Activated CD4-positive, alpha-beta memory T cell treated with anti-CD3 and anti-CD28 coated beads for 36 hours (primary cell): Measurements from ENCODE around the gene HSD17B3. TPM values are rescaled to one million over a fixed set of nuclear protein-coding genes. Genes with fewer than 3 reads are reported as not detected.

ENCODE experiments used
- CTCF ChIA-PET: fragments of 350-600 bp; sonication (Branson Sonifier 250); formaldehyde crosslinking; loops from one replicate; lab custom pipeline; 2021; ENCODE audit warnings: antibody characterized with exemption, inconsistent platforms; lab: Charles Lee
- POLR2A ChIA-PET: fragments of 350-600 bp; sonication (Branson Sonifier 250); formaldehyde crosslinking; loops from one replicate; lab custom pipeline; 2021; ENCODE audit warnings: antibody characterized with exemption; lab: Charles Lee
- DNase-seq: peaks from one replicate; pipeline ENCODE4 v3.0.0-alpha.2; 2020
- H3K27ac Mint-ChIP-seq: one replicate; pipeline ENCODE4 v1.8.0; 2021; ENCODE audit warnings: mixed read lengths
- H3K27me3 Mint-ChIP-seq: one replicate; pipeline ENCODE4 v1.8.0; 2021; ENCODE audit warnings: mixed read lengths
- H3K36me3 Mint-ChIP-seq: one replicate; pipeline ENCODE4 v1.8.0; 2021; ENCODE audit warnings: mixed read lengths
- H3K4me1 Mint-ChIP-seq: one replicate; pipeline ENCODE4 v1.8.0; 2021; ENCODE audit warnings: low read depth, mixed read lengths
- H3K4me3 Mint-ChIP-seq: one replicate; pipeline ENCODE4 v1.8.0; 2021; ENCODE audit warnings: mild to moderate bottlenecking, mixed read lengths
- H3K9me3 Mint-ChIP-seq: one replicate; pipeline ENCODE4 v1.8.0; 2021; ENCODE audit warnings: mixed read lengths
- intact Hi-C: fragments of 100-400 bp; cut with micrococcal nuclease; formaldehyde crosslinking; loops from one replicate; pipeline ENCODE4 v1.15.1; 2023
- total RNA-seq, 2 experiments: library from RNA; stranded (reverse); gene quantifications; one replicate each; pipeline ENCODE4 v1.2.3, GENCODE V29; 2021

The HSD17B3 gene
- total RNA-seq, 2 experiments from 2014 or later, result not detected

GRCh38 chr9:96299823-96300222, 2.2 kb downstream of the HSD17B3 start:
- ChIA-PET CTCF (no interaction called here), POLR2A (no interaction called here)
- H3K4me1 Mint-ChIP-seq, result no peaks in the 10 kb centered on the region

GRCh38 chr9:96294159-96294545, 7.8 kb downstream of the HSD17B3 start:
- Mint-ChIP-seq H3K4me1 (no peaks in the 10 kb centered on the region), H3K4me3 (no peak overlapping the region), H3K36me3 (peaks cover 3% of the 10 kb centered on the region), H3K9me3 (peaks cover 4% of the 10 kb centered on the region), H3K27me3 (peaks cover 4% of the 10 kb centered on the region), H3K27ac (no peak overlapping the region)
- CTCF ChIA-PET, result no interaction called here
- no peak for DNase-seq
- intact Hi-C loops, result no loop called here
- POLR2A ChIA-PET, result no interaction called here

More at GRCh38 chr9:96299823-96300222, 2.2 kb downstream of the HSD17B3 start:
- Mint-ChIP-seq H3K4me3 (no peak overlapping the region), H3K9me3 (peaks cover 4% of the 10 kb centered on the region), H3K27ac (no peak overlapping the region), H3K27me3 (peaks cover 4% of the 10 kb centered on the region), H3K36me3 (peaks cover 3% of the 10 kb centered on the region)
- no peak for DNase-seq
- intact Hi-C loops, result no loop called here

- intact Hi-C loops, result no loop called here
- CTCF ChIA-PET, result interaction anchor here (0.6 to 1.1 kb wide), 3 partner anchors 9 to 24 kb away, joined by 3 to 4 read pairs (median 3); no protein-coding TSS in a partner anchor
- no peaks in the 10 kb centered on the region for H3K4me1 Mint-ChIP-seq
- H3K9me3 Mint-ChIP-seq, result peaks cover 4% of the 10 kb centered on the region
- DNase-seq, result no peak
- H3K4me3 Mint-ChIP-seq, result no peak overlapping the region
- H3K36me3 Mint-ChIP-seq, result peaks cover 3% of the 10 kb centered on the region
- peaks cover 4% of the 10 kb centered on the region for H3K27me3 Mint-ChIP-seq
- POLR2A ChIA-PET, result no interaction called here
- H3K27ac Mint-ChIP-seq, result no peak overlapping the region
Measured at GRCh38 chr9:96293498-96294158, 8.3 kb downstream of the HSD17B3 start.

GRCh38 chr9:96289392-96289791, 12.6 kb downstream of the HSD17B3 start:
- intact Hi-C loops, result no loop called here
- CTCF ChIA-PET, result interaction anchor here (0.7 kb wide), 1 partner anchor 1608 kb away, joined by 3 read pairs; no protein-coding TSS in a partner anchor
- H3K4me1 Mint-ChIP-seq, result no peaks in the 10 kb centered on the region
- H3K4me3 Mint-ChIP-seq, result no peak overlapping the region
- H3K9me3 Mint-ChIP-seq, result no peaks in the 10 kb centered on the region
- DNase-seq, result no peak
- no peaks in the 10 kb centered on the region for H3K27me3 Mint-ChIP-seq
- no peaks in the 10 kb centered on the region for H3K36me3 Mint-ChIP-seq
- POLR2A ChIA-PET, result no interaction called here
- no peak overlapping the region for H3K27ac Mint-ChIP-seq

DNA sequence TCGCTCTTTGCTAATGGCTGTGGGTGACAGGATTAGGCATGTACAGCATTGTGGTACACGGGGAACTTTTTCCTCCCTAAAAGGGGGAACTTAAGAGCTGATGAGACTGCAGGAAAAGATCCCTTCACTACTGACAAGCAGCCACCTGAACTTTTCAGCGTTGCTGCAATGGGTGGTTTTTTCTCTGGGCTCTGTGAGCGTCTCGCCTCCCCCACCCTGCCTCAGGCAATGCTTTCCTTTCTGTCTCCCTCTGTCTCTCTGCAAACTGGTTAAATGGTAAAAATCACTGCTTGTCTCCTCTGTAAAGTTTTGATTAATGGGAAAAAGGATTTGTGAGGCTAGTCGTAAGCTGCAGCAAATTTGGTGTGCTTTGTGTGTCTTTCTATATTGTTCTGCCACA, 20.3 kb downstream of the HSD17B3 start:
- CTCF ChIA-PET, result no interaction called here
- no peak for DNase-seq
- intact Hi-C loops, result no loop called here
- POLR2A ChIA-PET, result no interaction called here
- Mint-ChIP-seq H3K27me3 (no peaks in the 10 kb centered on the region), H3K4me3 (no peak overlapping the region), H3K4me1 (no peaks in the 10 kb centered on the region), H3K36me3 (peaks cover 2% of the 10 kb centered on the region), H3K9me3 (no peaks in the 10 kb centered on the region), H3K27ac (no peak overlapping the region)

GRCh38 chr9:96279932-96280331, 22.0 kb downstream of the HSD17B3 start:
- ChIA-PET POLR2A (no interaction called here), CTCF (interaction anchor here (0.9 kb wide), 1 partner anchor 19 kb away, joined by 3 read pairs; no protein-coding TSS in a partner anchor)
- H3K27ac Mint-ChIP-seq, result no peak overlapping the region
- intact Hi-C loops, result no loop called here
- H3K4me1 Mint-ChIP-seq, result no peaks in the 10 kb centered on the region
- H3K9me3 Mint-ChIP-seq, result peaks cover 10% of the 10 kb centered on the region
- no peak overlapping the region for H3K4me3 Mint-ChIP-seq
- no peaks in the 10 kb centered on the region for H3K27me3 Mint-ChIP-seq
- peaks cover 3% of the 10 kb centered on the region for H3K36me3 Mint-ChIP-seq
- no peak for DNase-seq

DNA sequence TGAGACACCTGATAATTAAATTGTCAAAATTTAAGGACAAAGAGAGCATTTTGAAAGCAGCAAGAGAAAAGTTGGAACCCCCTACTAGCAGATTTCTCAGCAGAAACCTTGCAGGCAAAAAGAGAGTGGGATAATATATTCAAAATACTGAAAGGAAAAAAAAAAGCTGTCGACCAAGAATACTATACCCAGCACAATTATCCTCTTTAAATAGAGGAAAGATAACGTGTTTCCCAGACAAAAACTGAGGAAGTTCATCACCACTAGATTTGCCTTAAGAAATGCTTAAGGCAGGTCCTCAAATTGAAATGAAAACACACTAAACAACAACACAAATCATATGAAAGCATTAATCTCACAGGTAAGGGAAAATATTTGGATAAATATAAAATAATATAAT, 27.0 kb downstream of the HSD17B3 start:
- H3K27me3 Mint-ChIP-seq, result no peaks in the 10 kb centered on the region
- CTCF ChIA-PET, result interaction anchor here (1.2 kb wide), 1 partner anchor 43 kb away, joined by 3 read pairs; no protein-coding TSS in a partner anchor
- peaks cover 29% of the 10 kb centered on the region for H3K9me3 Mint-ChIP-seq
- H3K4me1 Mint-ChIP-seq, result no peaks in the 10 kb centered on the region
- no peak overlapping the region for H3K27ac Mint-ChIP-seq
- intact Hi-C loops, result no loop called here
- DNase-seq, result no peak
- POLR2A ChIA-PET, result no interaction called here
- H3K36me3 Mint-ChIP-seq, result peaks cover 13% of the 10 kb centered on the region
- no peak overlapping the region for H3K4me3 Mint-ChIP-seq

- Mint-ChIP-seq H3K9me3 (peaks cover 23% of the 10 kb centered on the region), H3K27me3 (no peaks in the 10 kb centered on the region), H3K36me3 (peaks cover 13% of the 10 kb centered on the region), H3K27ac (no peak overlapping the region), H3K4me1 (no peaks in the 10 kb centered on the region), H3K4me3 (no peak overlapping the region)
- ChIA-PET CTCF (interaction anchor here (1.5 kb wide), 1 partner anchor 25 kb away, joined by 3 read pairs; no protein-coding TSS in a partner anchor), POLR2A (interaction anchor here (0.7 kb wide), 1 partner anchor 712 kb away, joined by 4 read pairs; no protein-coding TSS in a partner anchor)
- no peak for DNase-seq
- intact Hi-C loops, result no loop called here
Measured at GRCh38 chr9:96270236-96270744, 31.7 kb downstream of the HSD17B3 start.

DNA sequence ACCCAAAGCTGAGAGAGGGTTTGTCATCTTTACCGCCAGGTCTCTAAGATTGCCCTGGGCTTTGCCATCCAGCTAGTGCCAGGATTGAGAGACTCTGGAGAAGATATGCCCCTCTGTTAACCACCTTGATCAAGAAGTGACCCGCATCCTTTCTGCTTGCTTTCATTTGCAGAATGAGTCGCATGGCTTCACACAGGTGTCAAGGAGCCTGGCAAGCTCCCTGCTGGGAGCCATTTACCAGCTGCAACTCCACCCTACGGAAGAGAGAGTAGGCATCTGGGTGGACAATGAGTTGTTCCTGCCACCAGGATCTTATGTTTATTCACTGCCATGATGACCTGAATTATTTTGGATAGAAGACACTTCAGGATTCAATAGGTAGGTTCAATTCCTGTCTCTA, 43.0 kb downstream of the HSD17B3 start:
- H3K4me1 Mint-ChIP-seq, result peaks cover 4% of the 10 kb centered on the region
- intact Hi-C loops, result no loop called here
- DNase-seq, result no peak
- no peak overlapping the region for H3K27ac Mint-ChIP-seq
- POLR2A ChIA-PET, result no interaction called here
- CTCF ChIA-PET, result interaction anchor here (1.4 kb wide), 1 partner anchor 27 kb away, joined by 4 read pairs; no protein-coding TSS in a partner anchor
- peaks cover 20% of the 10 kb centered on the region for H3K27me3 Mint-ChIP-seq
- no peaks in the 10 kb centered on the region for H3K9me3 Mint-ChIP-seq
- no peak overlapping the region for H3K4me3 Mint-ChIP-seq
- H3K36me3 Mint-ChIP-seq, result no peaks in the 10 kb centered on the region

- ChIA-PET POLR2A (no interaction called here), CTCF (no interaction called here)
- intact Hi-C loops, result no loop called here
- Mint-ChIP-seq H3K27ac (no peak overlapping the region), H3K9me3 (no peaks in the 10 kb centered on the region), H3K4me1 (peaks cover 8% of the 10 kb centered on the region), H3K4me3 (no peak overlapping the region), H3K27me3 (peaks cover 25% of the 10 kb centered on the region), H3K36me3 (no peaks in the 10 kb centered on the region)
- DNase-seq, result no peak
Measured at GRCh38 chr9:96256800-96257199, 45.2 kb downstream of the HSD17B3 start.

GRCh38 chr9:96255698-96256097, 46.3 kb downstream of the HSD17B3 start:
- CTCF ChIA-PET, result interaction anchor here (1.0 kb wide), 1 partner anchor 11 kb away, joined by 3 read pairs; no protein-coding TSS in a partner anchor
- H3K36me3 Mint-ChIP-seq, result no peaks in the 10 kb centered on the region
- H3K9me3 Mint-ChIP-seq, result no peaks in the 10 kb centered on the region
- no peak for DNase-seq
- POLR2A ChIA-PET, result interaction anchor here (0.6 kb wide), 1 partner anchor 52 kb away, joined by 4 read pairs; no protein-coding TSS in a partner anchor
- peaks cover 26% of the 10 kb centered on the region for H3K27me3 Mint-ChIP-seq
- intact Hi-C loops, result no loop called here
- peaks cover 8% of the 10 kb centered on the region for H3K4me1 Mint-ChIP-seq
- H3K4me3 Mint-ChIP-seq, result no peak overlapping the region
- H3K27ac Mint-ChIP-seq, result no peak overlapping the region

- no peaks in the 10 kb centered on the region for H3K9me3 Mint-ChIP-seq
- no peak overlapping the region for H3K27ac Mint-ChIP-seq
- H3K4me3 Mint-ChIP-seq, result no peak overlapping the region
- CTCF ChIA-PET, result no interaction called here
- no peaks in the 10 kb centered on the region for H3K36me3 Mint-ChIP-seq
- POLR2A ChIA-PET, result no interaction called here
- peaks cover 8% of the 10 kb centered on the region for H3K4me1 Mint-ChIP-seq
- DNase-seq, result no peak
- intact Hi-C loops, result no loop called here
- peaks cover 27% of the 10 kb centered on the region for H3K27me3 Mint-ChIP-seq
Measured at GRCh38 chr9:96253059-96253696, 48.8 kb downstream of the HSD17B3 start.
